ENCODE results near the gene KCNS3. TPM values are rescaled to one million over a fixed set of nuclear protein-coding genes. Genes with fewer than 3 reads are reported as not detected.

KCNS3 gene
- total and polyA plus RNA-seq, 2 of the 4 experiments (the other 2 are of a cell fraction), result 2.9 to 4.3 TPM

DNA sequence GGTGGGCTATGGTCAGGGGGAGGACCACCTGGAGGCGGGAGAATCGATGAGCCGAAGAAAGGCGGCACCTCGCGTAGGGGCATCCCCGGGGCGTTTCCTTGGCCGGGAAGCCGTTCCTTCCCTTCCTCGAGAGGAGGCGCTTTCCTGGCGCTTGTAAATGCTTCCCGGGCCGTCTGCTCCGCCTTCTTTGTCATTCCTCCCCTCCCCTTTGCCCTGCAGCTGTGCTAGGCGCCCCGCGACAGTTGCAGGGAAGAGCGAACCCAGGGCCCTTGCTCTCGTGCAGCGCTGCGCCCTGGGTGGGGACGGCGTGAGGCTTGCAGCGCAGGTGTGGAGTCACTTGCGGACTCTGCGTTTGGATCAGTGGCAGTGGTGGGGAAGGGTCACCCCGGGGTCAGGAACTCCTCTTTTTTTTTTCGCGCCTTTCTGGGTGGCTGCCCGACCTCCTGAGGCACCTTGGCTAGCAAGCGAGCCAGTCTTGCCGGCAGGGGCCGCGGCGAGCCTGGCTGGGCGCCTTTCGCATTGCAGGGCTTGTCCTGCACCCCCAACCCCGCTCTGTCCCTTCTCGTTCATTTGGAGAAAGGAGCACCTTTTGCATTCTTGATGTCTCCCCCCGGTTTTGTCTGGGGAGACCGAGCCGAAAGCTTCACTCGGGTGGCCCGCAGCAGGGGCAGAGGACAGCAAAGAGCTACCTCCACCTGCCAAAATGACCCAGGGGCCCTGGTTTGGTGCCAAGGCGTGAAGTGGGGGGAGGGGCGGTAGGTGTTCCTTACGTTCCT is 858 bp downstream of the KCNS3 start:
- Histone ChIP-seq H3K4ac (ENCODE audit: low read depth, low read length) (no peak overlapping the region), H4K91ac (ENCODE audit: insufficient read depth, low read depth, low read length) (no peak overlapping the region), H2AK9ac (replicated peaks; ENCODE audit: low read depth, low read length, poor library complexity) (peak overlapping the region; percentile 35), H4K8ac (ENCODE audit: low read depth in 2 of 2, low read length in 2 of 2) (no peak overlapping the region), H3K4me2 (ENCODE audit: low read depth, low read length) (peak overlapping the region; percentile 90), H2BK5ac (ENCODE audit: low read depth, low read length, poor library complexity, severe bottlenecking) (no peak overlapping the region), H4K5ac (ENCODE audit: low read depth, low read length) (no peak overlapping the region), H3K27ac (ENCODE audit: insufficient read depth, low read length) (no peak overlapping the region), H3K56ac (ENCODE audit: extremely low read depth, insufficient read depth, low read length) (peak overlapping the region; percentile 39; the same call in 1 of the 2 replicates), H2BK15ac (ENCODE audit: low read depth, low read length) (no peak overlapping the region), H3K14ac (replicated peaks; ENCODE audit: low read depth, low read length) (no peak overlapping the region), H3K36me3 (ENCODE audit: control insufficient read depth, insufficient read depth, low read length) (no peaks in the 10 kb centered on the region), H2AFZ (replicated peaks; ENCODE audit: low read length, poor library complexity) (peak overlapping the region; percentile 94), H2BK120ac (ENCODE audit: low read depth, low read length) (peak overlapping the region; percentile 49), H3K9ac (ENCODE audit: low read depth, low read length) (no peak overlapping the region), H2BK20ac (ENCODE audit: low read depth, low read length) (no peak overlapping the region), H3K23ac (ENCODE audit: low read depth, low read length) (no peak overlapping the region; the same call in 1 of the 2 replicates), H3K79me1 (ENCODE audit: low read depth in 1 of 2, low read length in 2 of 2) (peaks cover 0 to 5% of the 10 kb centered on the region in 2 experiments; a peak in 1 of 4 replicates), H3K27me3 (ENCODE audit: control insufficient read depth, insufficient read depth, low read length) (peaks cover 32% of the 10 kb centered on the region), H3K18ac (ENCODE audit: low read depth, low read length) (no peak overlapping the region), H3K4me3 (ENCODE audit: insufficient read depth, low read depth, low read length) (peak overlapping the region; percentile 83), H2AK5ac (ENCODE audit: low read depth, low read length) (no peak overlapping the region), H4K20me1 (ENCODE audit: insufficient read depth, low read length) (no peaks in the 10 kb centered on the region), H3K9me1 (ENCODE audit: insufficient read depth, low read length) (peaks cover 6% of the 10 kb centered on the region; the same call in 1 of the 2 replicates), H3K4me1 (ENCODE audit: control insufficient read depth, insufficient read depth, low read length) (no peaks in the 10 kb centered on the region), H3K9me3 (ENCODE audit: control insufficient read depth, insufficient read depth, low read length) (no peaks in the 10 kb centered on the region)
- CTCF ChIA-PET, result interaction anchor here (0.6 kb wide), 1 partner anchor 181 kb away, joined by 3 read pairs; no protein-coding TSS in a partner anchor
- POLR2A ChIA-PET (ENCODE audit: unreplicated experiment), result no interaction called here
- TF ChIP-seq, protein P1, sequence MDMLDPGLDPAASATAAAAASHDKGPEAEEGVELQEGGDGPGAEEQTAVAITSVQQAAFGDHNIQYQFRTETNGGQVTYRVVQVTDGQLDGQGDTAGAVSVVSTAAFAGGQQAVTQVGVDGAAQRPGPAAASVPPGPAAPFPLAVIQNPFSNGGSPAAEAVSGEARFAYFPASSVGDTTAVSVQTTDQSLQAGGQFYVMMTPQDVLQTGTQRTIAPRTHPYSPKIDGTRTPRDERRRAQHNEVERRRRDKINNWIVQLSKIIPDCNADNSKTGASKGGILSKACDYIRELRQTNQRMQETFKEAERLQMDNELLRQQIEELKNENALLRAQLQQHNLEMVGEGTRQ (IDR thresholded peaks at IDR 0.05; ENCODE audit: low read depth, low read length), result no peak
- TF ChIP-seq, protein P2, sequence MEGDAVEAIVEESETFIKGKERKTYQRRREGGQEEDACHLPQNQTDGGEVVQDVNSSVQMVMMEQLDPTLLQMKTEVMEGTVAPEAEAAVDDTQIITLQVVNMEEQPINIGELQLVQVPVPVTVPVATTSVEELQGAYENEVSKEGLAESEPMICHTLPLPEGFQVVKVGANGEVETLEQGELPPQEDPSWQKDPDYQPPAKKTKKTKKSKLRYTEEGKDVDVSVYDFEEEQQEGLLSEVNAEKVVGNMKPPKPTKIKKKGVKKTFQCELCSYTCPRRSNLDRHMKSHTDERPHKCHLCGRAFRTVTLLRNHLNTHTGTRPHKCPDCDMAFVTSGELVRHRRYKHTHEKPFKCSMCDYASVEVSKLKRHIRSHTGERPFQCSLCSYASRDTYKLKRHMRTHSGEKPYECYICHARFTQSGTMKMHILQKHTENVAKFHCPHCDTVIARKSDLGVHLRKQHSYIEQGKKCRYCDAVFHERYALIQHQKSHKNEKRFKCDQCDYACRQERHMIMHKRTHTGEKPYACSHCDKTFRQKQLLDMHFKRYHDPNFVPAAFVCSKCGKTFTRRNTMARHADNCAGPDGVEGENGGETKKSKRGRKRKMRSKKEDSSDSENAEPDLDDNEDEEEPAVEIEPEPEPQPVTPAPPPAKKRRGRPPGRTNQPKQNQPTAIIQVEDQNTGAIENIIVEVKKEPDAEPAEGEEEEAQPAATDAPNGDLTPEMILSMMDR (conservative IDR thresholded peaks at IDR 0.05; ENCODE audit: low read depth, low read length), result peak; percentile 35
- TF ChIP-seq MAFK (IDR thresholded peaks at IDR 0.05; ENCODE audit: low read depth, low read length) (no peak), RAD21 (IDR thresholded peaks at IDR 0.05; ENCODE audit: low read length) (peak; percentile 28; the same call in 1 of the 2 replicates), CEBPB (IDR thresholded peaks at IDR 0.05; ENCODE audit: low read depth, low read length) (no peak), SMC3 (IDR thresholded peaks at IDR 0.05; ENCODE audit: low read depth, low read length) (peak; percentile 34)
- dilution Hi-C loops (cut with HindIII; ENCODE audit: low sequenced_read_pairs, unreplicated experiment) (no loop called here), in situ Hi-C loops (cut with MboI; ENCODE audit: low sequenced_read_pairs) (no loop called here), intact Hi-C loops (cut with micrococcal nuclease) (loop anchor here (5.0 kb wide), 1 partner anchor 98 kb away; no protein-coding TSS in a partner anchor)
- WGBS, 2 experiments (ENCODE audit: extremely low coverage in 2 of 2, insufficient read length in 1 of 2), result 4% methylated on average over 5 of the region's 49 CpGs; no CpG with 5 or more reads in 1 of the 2 experiments
- peak; percentile 44 for ATAC-seq (ENCODE audit: low read depth)
- DNase-seq, result peak; percentile 33
- no TSS peak for BruUV-seq (replicated peaks)

Data from IMR-90 (cell line).